Activated CD4-positive, CD25-positive, alpha-beta regulatory T cell treated with anti-CD3 and anti-CD28 coated beads, Interleukin-2, amount 50 U/mL, for 72 hours (primary cell): ENCODE measurements around the gene DAB1.

Source experiments
- DNase-seq: peaks from one replicate; pipeline ENCODE4 v3.0.0; 2021

DAB1 gene

GRCh38 chr1:57410508-57410907 lies 13.4 kb downstream of the DAB1 start:
- no peak for DNase-seq

- no peak for DNase-seq
These were observed 15.9 kb downstream of the DAB1 start for GRCh38 chr1:57407928-57408327.

- DNase-seq, result no peak
These were observed 17.4 kb downstream of the DAB1 start for GRCh38 chr1:57406428-57406970.

- DNase-seq, result no peak
These were observed 19.0 kb downstream of the DAB1 start for GRCh38 chr1:57404884-57405283.

GRCh38 chr1:57403201-57403600 lies 20.7 kb downstream of the DAB1 start:
- no peak for DNase-seq

GRCh38 chr1:57401671-57402070 lies 22.2 kb downstream of the DAB1 start:
- no peak for DNase-seq

GRCh38 chr1:57400048-57400447 lies 23.8 kb downstream of the DAB1 start:
- no peak for DNase-seq

GRCh38 chr1:57393058-57393584 lies 30.7 kb downstream of the DAB1 start:
- DNase-seq, result no peak

- no peak for DNase-seq
These were observed 38.5 kb downstream of the DAB1 start for GRCh38 chr1:57385336-57385735.

GRCh38 chr1:57384901-57385300 lies 39.0 kb downstream of the DAB1 start:
- no peak for DNase-seq

- DNase-seq, result no peak
These were observed 39.6 kb downstream of the DAB1 start for GRCh38 chr1:57384284-57384683.

- no peak for DNase-seq
These were observed 42.0 kb downstream of the DAB1 start for GRCh38 chr1:57381871-57382270.

GRCh38 chr1:57381426-57381825 lies 42.4 kb downstream of the DAB1 start:
- no peak for DNase-seq

GRCh38 chr1:57380923-57381322 lies 42.9 kb downstream of the DAB1 start:
- no peak for DNase-seq

GRCh38 chr1:57378534-57378933 lies 45.3 kb downstream of the DAB1 start:
- no peak for DNase-seq

GRCh38 chr1:57377339-57378139 lies 46.3 kb downstream of the DAB1 start:
- no peak for DNase-seq

- no peak for DNase-seq
These were observed 47.8 kb downstream of the DAB1 start for GRCh38 chr1:57376041-57376440.

GRCh38 chr1:57369889-57370288 lies 54.0 kb downstream of the DAB1 start:
- no peak for DNase-seq

- no peak for DNase-seq
These were observed 55.9 kb downstream of the DAB1 start for GRCh38 chr1:57367945-57368344.

- no peak for DNase-seq
These were observed 60.2 kb downstream of the DAB1 start for GRCh38 chr1:57363643-57364042.

GRCh38 chr1:57363165-57363564 lies 60.7 kb downstream of the DAB1 start:
- no peak for DNase-seq

- DNase-seq, result no peak
These were observed 61.4 kb downstream of the DAB1 start for GRCh38 chr1:57362480-57362879.

- no peak for DNase-seq
These were observed 62.3 kb downstream of the DAB1 start for GRCh38 chr1:57361516-57361915.

- no peak for DNase-seq
These were observed 62.9 kb downstream of the DAB1 start for GRCh38 chr1:57360846-57361407.
